Measurements from ENCODE around the gene UBA7.

The UBA7 gene

DNA sequence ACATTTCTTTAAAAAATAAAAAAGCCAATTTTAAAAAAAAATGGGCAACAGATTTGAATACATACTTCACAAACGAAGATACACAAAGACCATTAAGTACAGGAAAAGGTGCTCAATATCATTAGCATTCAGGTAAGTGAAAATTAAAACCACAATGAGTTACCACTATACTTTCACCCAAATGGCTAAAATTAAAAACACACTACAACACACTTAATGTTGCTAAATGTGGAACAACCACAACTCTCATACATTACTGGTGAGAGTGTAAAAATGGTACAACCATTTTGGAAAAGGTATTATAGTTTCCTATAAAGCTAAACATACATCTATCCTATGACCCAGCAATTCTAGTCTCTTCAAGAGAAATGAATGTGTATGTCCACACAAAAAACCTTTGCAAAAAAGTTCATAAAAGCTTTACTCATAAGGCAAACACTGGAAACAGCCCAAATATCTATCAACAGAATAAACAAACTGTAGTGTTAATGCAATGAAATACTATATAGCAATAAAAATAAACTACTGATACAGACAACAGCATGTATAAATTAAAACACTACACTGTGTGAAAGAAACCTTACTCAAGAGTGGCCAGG, 42.3 kb downstream of the UBA7 start:
- TF ChIP-seq, protein P1, sequence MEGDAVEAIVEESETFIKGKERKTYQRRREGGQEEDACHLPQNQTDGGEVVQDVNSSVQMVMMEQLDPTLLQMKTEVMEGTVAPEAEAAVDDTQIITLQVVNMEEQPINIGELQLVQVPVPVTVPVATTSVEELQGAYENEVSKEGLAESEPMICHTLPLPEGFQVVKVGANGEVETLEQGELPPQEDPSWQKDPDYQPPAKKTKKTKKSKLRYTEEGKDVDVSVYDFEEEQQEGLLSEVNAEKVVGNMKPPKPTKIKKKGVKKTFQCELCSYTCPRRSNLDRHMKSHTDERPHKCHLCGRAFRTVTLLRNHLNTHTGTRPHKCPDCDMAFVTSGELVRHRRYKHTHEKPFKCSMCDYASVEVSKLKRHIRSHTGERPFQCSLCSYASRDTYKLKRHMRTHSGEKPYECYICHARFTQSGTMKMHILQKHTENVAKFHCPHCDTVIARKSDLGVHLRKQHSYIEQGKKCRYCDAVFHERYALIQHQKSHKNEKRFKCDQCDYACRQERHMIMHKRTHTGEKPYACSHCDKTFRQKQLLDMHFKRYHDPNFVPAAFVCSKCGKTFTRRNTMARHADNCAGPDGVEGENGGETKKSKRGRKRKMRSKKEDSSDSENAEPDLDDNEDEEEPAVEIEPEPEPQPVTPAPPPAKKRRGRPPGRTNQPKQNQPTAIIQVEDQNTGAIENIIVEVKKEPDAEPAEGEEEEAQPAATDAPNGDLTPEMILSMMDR (IDR thresholded peaks at IDR 0.05), result no peak
- no peak for DNase-seq (ENCODE audit: low spot score)
- Histone ChIP-seq H3K27ac (no peak overlapping the region), H3K4me3 (no peak overlapping the region)

DNA sequence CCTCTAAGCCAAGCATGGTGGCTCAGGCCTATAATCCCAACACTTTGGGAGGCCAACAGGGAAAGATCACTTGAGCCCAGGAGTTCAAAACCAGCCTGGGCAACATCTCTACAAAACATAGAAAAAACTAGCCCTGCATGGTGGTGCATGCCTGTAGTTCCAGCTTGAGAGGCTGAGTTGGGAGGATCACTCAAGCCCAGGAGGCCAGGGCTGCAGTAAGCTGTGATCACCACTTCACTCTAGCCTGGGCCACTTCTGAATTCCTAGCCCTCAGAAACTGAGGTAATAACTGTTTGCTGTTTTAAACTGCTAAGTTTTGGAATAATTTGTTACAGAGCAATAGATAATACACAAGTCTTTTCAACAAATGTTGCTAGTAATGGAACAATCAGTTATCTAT, 43.8 kb downstream of the UBA7 start:
- Histone ChIP-seq H3K27ac (no peak overlapping the region), H3K4me3 (no peak overlapping the region)
- TF ChIP-seq, protein P1 (IDR thresholded peaks at IDR 0.05), result no peak
- no peak for DNase-seq (ENCODE audit: low spot score)

GRCh38 chr3:49769286-49769915, 44.4 kb downstream of the UBA7 start:
- TF ChIP-seq, protein P1 (IDR thresholded peaks at IDR 0.05), result no peak
- Histone ChIP-seq H3K27ac (no peak overlapping the region), H3K4me3 (no peak overlapping the region)
- DNase-seq (ENCODE audit: low spot score), result no peak

DNA sequence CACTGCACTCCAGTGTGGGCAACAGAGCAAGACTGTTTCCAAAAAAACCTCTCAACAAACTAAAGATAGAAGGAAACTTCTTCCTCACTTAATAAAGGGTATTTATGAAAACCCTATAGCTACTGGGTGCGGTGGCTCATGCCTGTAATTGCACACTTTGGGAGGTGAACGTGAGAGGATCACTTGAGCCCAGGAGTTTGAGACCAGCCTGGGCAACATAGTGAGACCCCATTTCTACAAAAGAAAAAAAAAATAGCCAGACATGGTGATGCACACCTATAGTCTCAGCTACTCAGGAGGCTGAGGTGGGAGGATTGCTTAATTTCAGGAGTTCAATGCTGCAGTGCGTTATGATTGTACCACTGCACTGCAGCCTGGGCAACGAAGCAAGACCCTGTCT, 49.8 kb downstream of the UBA7 start:
- H3K4me3 ChIP-seq, result no peak overlapping the region
- TF ChIP-seq, protein P1 (IDR thresholded peaks at IDR 0.05), result no peak
- H3K27ac ChIP-seq, result no peak overlapping the region
- no peak for DNase-seq (ENCODE audit: low spot score)

GRCh38 chr3:49761661-49762060, 52.1 kb downstream of the UBA7 start:
- no peak overlapping the region for H3K27ac ChIP-seq
- DNase-seq (ENCODE audit: low spot score), result no peak
- no peak overlapping the region for H3K4me3 ChIP-seq
- TF ChIP-seq, protein P1 (IDR thresholded peaks at IDR 0.05), result no peak

DNA sequence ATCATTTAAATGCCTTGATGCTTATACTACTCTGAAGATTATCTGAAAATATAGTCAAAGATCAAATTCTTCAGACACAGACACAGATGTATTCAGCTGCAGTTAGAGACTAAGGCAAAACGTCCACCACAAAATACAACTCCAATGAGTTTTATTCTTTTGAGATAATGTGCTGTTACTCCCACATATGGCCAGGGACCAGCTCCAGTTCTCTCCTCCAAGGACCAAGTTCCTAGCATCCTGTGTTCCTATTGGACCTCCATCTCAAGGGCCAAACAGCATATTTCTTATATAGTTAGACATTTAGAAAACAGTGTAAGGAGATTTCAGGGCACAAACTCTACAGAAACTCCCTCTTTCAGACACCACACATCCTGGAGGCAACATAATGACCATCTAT, 54.5 kb downstream of the UBA7 start:
- no peak for DNase-seq (ENCODE audit: low spot score)
- Histone ChIP-seq H3K4me3 (no peak overlapping the region), H3K27ac (no peak overlapping the region)
- TF ChIP-seq, protein P1 (IDR thresholded peaks at IDR 0.05), result no peak

GRCh38 chr3:49757197-49757596, 56.6 kb downstream of the UBA7 start:
- H3K27ac ChIP-seq, result no peak overlapping the region
- DNase-seq (ENCODE audit: low spot score), result no peak
- no peak overlapping the region for H3K4me3 ChIP-seq
- TF ChIP-seq, protein P1 (IDR thresholded peaks at IDR 0.05), result no peak
